MM.1S (cell line): Measurements from ENCODE around the gene TEK.

ENCODE experiments used
- DNase-seq: peaks from one replicate; pipeline ENCODE4 v3.0.0-alpha.2; 2015
- H2AFZ ChIP-seq: fragments of 300-600 bp; sonication (generic); 2 replicates; pipeline ENCODE4 v1.6.0; 2016; ENCODE audit warnings: antibody characterized with exemption, low read length
- H3F3A ChIP-seq: fragments of 300-600 bp; sonication (generic); 2 replicates; pipeline ENCODE4 v1.6.1; 2016; ENCODE audit warnings: mild to moderate bottlenecking, antibody characterized with exemption, low read length, moderate library complexity, mixed read lengths; ENCODE audit not compliant: insufficient read depth
- H3K27ac ChIP-seq: fragments of 300-600 bp; sonication (generic); 2 replicates; pipeline ENCODE4 v1.5.1; 2016; ENCODE audit warnings: mild to moderate bottlenecking, low read length
- H3K27me3 ChIP-seq: fragments of 300-600 bp; sonication (generic); replicated peaks from 2 replicates; pipeline ENCODE4 v1.6.0; 2016; ENCODE audit warnings: low read length; ENCODE audit not compliant: insufficient read depth
- H3K36me3 ChIP-seq: fragments of 300-600 bp; sonication (generic); replicated peaks from 2 replicates; pipeline ENCODE4 v1.6.1; 2016; ENCODE audit warnings: mild to moderate bottlenecking, low read length, mixed read lengths; ENCODE audit not compliant: insufficient read depth
- H3K4me1 ChIP-seq: fragments of 300-600 bp; sonication (generic); 2 replicates; pipeline ENCODE4 v1.6.1; 2016; ENCODE audit warnings: low read length, mixed read lengths
- H3K4me2 ChIP-seq: fragments of 300-600 bp; sonication (generic); 2 replicates; pipeline ENCODE4 v1.6.0; 2016; ENCODE audit warnings: low read depth, low read length
- H3K4me3 ChIP-seq: fragments of 300-600 bp; sonication (generic); 2 replicates; pipeline ENCODE4 v1.5.1; 2016; ENCODE audit warnings: low read length, mixed read lengths
- H3K79me2 ChIP-seq: fragments of 300-600 bp; sonication (generic); 2 replicates; pipeline ENCODE4 v1.6.1; 2016; ENCODE audit warnings: mixed run types, low read length, mixed read lengths
- H3K9ac ChIP-seq: fragments of 300-600 bp; sonication (generic); 2 replicates; pipeline ENCODE4 v1.6.1; 2016; ENCODE audit warnings: low read length, mixed read lengths
- H3K9me2 ChIP-seq: fragments of 300-600 bp; sonication (generic); replicated peaks from 2 replicates; pipeline ENCODE4 v1.6.1; 2016; ENCODE audit warnings: mild to moderate bottlenecking, low read length, mixed read lengths; ENCODE audit not compliant: insufficient read depth
- H3K9me3 ChIP-seq: fragments of 300-600 bp; sonication (generic); replicated peaks from 2 replicates; pipeline ENCODE4 v1.6.1; 2016; ENCODE audit warnings: mild to moderate bottlenecking, low read length, mixed read lengths; ENCODE audit not compliant: insufficient read depth
- H4K20me1 ChIP-seq: fragments of 300-600 bp; sonication (generic); 2 replicates; pipeline ENCODE4 v1.6.1; 2016; ENCODE audit warnings: mild to moderate bottlenecking, low read length, moderate library complexity, mixed read lengths; ENCODE audit not compliant: insufficient read depth
- CTCF ChIP-seq: fragments of 300-600 bp; sonication (generic); IDR thresholded peaks from 2 replicates; pipeline ENCODE4 v1.5.1; 2016; ENCODE audit warnings: antibody characterized with exemption, low read length, mixed read lengths
- EZH2 ChIP-seq: fragments of 300-600 bp; sonication (generic); optimal IDR thresholded peaks from 2 replicates; pipeline ENCODE3; 2017; ENCODE audit warnings: low read depth, mild to moderate bottlenecking, antibody characterized with exemption, low read length, mixed read lengths
- EZH2phosphoT487 ChIP-seq: fragments of 300-600 bp; sonication (generic); IDR thresholded peaks from 2 replicates; pipeline ENCODE4 v1.6.1; 2018; ENCODE audit warnings: antibody characterized with exemption, low read length

Gene TEK

GRCh38 chr9:27162045-27162444 lies 53.0 kb downstream of the TEK start:
- TF ChIP-seq CTCF (no peak), EZH2 (no peak), EZH2phosphoT487 (no peak)
- Histone ChIP-seq H3K9me3 (no peaks in the 10 kb centered on the region), H3K4me3 (no peak overlapping the region), H3K27me3 (no peaks in the 10 kb centered on the region), H3F3A (no peaks in the 10 kb centered on the region), H3K9me2 (no peaks in the 10 kb centered on the region), H3K27ac (no peak overlapping the region), H2AFZ (no peak overlapping the region), H4K20me1 (no peaks in the 10 kb centered on the region), H3K9ac (no peak overlapping the region), H3K36me3 (no peaks in the 10 kb centered on the region), H3K79me2 (no peaks in the 10 kb centered on the region), H3K4me1 (no peaks in the 10 kb centered on the region), H3K4me2 (no peak overlapping the region)
- no peak for DNase-seq

DNA sequence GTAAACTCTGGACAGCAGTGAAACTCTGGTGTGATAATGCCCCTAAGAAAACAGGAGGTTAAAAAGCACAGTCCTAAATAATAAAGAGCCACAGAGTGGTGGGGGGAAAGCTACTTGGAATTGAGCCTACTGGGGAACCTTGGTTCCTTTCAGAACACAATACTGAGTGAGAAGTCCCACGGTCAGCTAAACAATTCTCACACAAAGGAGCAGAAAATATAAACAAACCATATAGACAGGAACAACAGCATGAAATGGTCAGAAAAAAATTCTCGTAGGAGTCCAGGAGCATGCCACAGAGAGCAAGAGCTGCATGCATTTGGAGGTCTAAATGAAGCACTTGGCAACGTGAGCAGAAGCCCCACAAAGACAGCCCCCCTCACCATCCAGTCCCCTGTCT lies 56.0 kb downstream of the TEK start:
- Histone ChIP-seq H3K27ac (no peak overlapping the region), H3K36me3 (no peaks in the 10 kb centered on the region), H3K4me1 (no peaks in the 10 kb centered on the region), H3K9me3 (no peaks in the 10 kb centered on the region), H4K20me1 (no peaks in the 10 kb centered on the region), H3K79me2 (no peaks in the 10 kb centered on the region), H3K27me3 (no peaks in the 10 kb centered on the region), H3K4me2 (no peak overlapping the region), H2AFZ (no peak overlapping the region), H3K4me3 (no peak overlapping the region), H3K9me2 (no peaks in the 10 kb centered on the region), H3K9ac (no peak overlapping the region), H3F3A (no peaks in the 10 kb centered on the region)
- TF ChIP-seq EZH2phosphoT487 = no peak
- TF ChIP-seq CTCF = no peak
- TF ChIP-seq EZH2 = no peak
- DNase-seq = no peak

GRCh38 chr9:27165670-27166069 lies 56.6 kb downstream of the TEK start:
- H3K9me3 ChIP-seq = no peaks in the 10 kb centered on the region
- H3K4me3 ChIP-seq = no peak overlapping the region
- H3K9me2 ChIP-seq = no peaks in the 10 kb centered on the region
- H3F3A ChIP-seq = no peaks in the 10 kb centered on the region
- H3K9ac ChIP-seq = no peak overlapping the region
- H3K36me3 ChIP-seq = no peaks in the 10 kb centered on the region
- no peaks in the 10 kb centered on the region for H4K20me1 ChIP-seq
- no peak overlapping the region for H3K4me2 ChIP-seq
- H3K4me1 ChIP-seq = no peaks in the 10 kb centered on the region
- no peaks in the 10 kb centered on the region for H3K79me2 ChIP-seq
- no peak for DNase-seq
- H3K27ac ChIP-seq = no peak overlapping the region
- no peak for TF ChIP-seq EZH2
- TF ChIP-seq EZH2phosphoT487 = no peak
- TF ChIP-seq CTCF = no peak
- no peak overlapping the region for H2AFZ ChIP-seq
- H3K27me3 ChIP-seq = no peaks in the 10 kb centered on the region
